HEK293 (cell line): ENCODE measurements around the gene ANKH.

Source experiments
- ATF2 ChIP-seq: fragments of 450-650 bp; formaldehyde crosslinking; IDR thresholded peaks from 2 replicates; pipeline ENCODE4 v1.5.1; 2016; ENCODE audit warnings: missing biosample characterization, missing genetic modification characterization, low read depth
- CTCF ChIP-seq: fragments of 450-650 bp; formaldehyde crosslinking; IDR thresholded peaks from 2 replicates; pipeline ENCODE4 v1.5.1; 2016; ENCODE audit warnings: missing biosample characterization, missing genetic modification characterization
- HIC1 ChIP-seq: fragments of 450-650 bp; formaldehyde crosslinking; IDR thresholded peaks from 2 replicates; pipeline ENCODE4 v1.5.1; 2016; ENCODE audit warnings: missing biosample characterization, missing genetic modification characterization
- REST ChIP-seq: fragments of 450-650 bp; formaldehyde crosslinking; IDR thresholded peaks from 2 replicates; pipeline ENCODE4 v1.5.1; 2016; ENCODE audit warnings: missing biosample characterization, missing genetic modification characterization
- SP3 ChIP-seq: fragments of 450-650 bp; formaldehyde crosslinking; IDR thresholded peaks from 2 replicates; pipeline ENCODE4 v1.5.1; 2016; ENCODE audit warnings: missing biosample characterization, missing genetic modification characterization
- TRIM28 ChIP-seq: IDR thresholded peaks from 2 replicates; pipeline ENCODE4 v1.6.1; 2011; ENCODE audit warnings: low read length, control low read depth, borderline replicate concordance
- ZBTB1 ChIP-seq: fragments of 450-650 bp; formaldehyde crosslinking; IDR thresholded peaks from 2 replicates; pipeline ENCODE4 v1.5.1; 2016; ENCODE audit warnings: missing biosample characterization, missing genetic modification characterization
- ZNF112 ChIP-seq: fragments of 450-650 bp; formaldehyde crosslinking; IDR thresholded peaks from 2 replicates; pipeline ENCODE4 v1.5.0; 2017; ENCODE audit warnings: missing biosample characterization, missing genetic modification characterization
- ZNF23 ChIP-seq: fragments of 450-650 bp; formaldehyde crosslinking; IDR thresholded peaks from 2 replicates; pipeline ENCODE4 v1.5.1; 2016; ENCODE audit warnings: missing biosample characterization, missing genetic modification characterization, borderline replicate concordance
- ZNF791 ChIP-seq: fragments of 450-650 bp; formaldehyde crosslinking; IDR thresholded peaks from 2 replicates; pipeline ENCODE4 v1.5.1; 2016; ENCODE audit warnings: missing biosample characterization, missing genetic modification characterization
- ZSCAN18 ChIP-seq: fragments of 450-650 bp; formaldehyde crosslinking; IDR thresholded peaks from 2 replicates; pipeline ENCODE4 v1.5.1; 2016; ENCODE audit warnings: missing biosample characterization, missing genetic modification characterization

GRCh38 chr5:14771189-14771588, 100.4 kb downstream of the ANKH start:
- no peak for TF ChIP-seq CTCF (tag by site-specific recombination)
- TF ChIP-seq ZNF112 (tag by site-specific recombination), result no peak
- TF ChIP-seq ATF2 (tag by site-specific recombination), result no peak
- TF ChIP-seq HIC1 (tag by site-specific recombination), result no peak
- TF ChIP-seq REST (tag by site-specific recombination), result no peak
- no peak for TF ChIP-seq TRIM28
- TF ChIP-seq SP3 (tag by site-specific recombination), result no peak
- no peak for TF ChIP-seq ZSCAN18
- no peak for TF ChIP-seq ZNF791 (tag by site-specific recombination)
- TF ChIP-seq ZBTB1 (tag by site-specific recombination), result no peak
- no peak for TF ChIP-seq ZNF23 (tag by site-specific recombination)
